Gastroesophageal sphincter (tissue), 3 donors: ENCODE results near the gene ARHGAP8.

ENCODE experiments used
- CTCF ChIP-seq, 4 experiments: fragments of 200-600 bp in 2 of 4; fragments of 450-650 bp in 2 of 4; sonication (generic) in 1 of 4; IDR thresholded peaks; one replicate each; pipeline ENCODE4 v1.5.1; 2017 to 2019; ENCODE audit warnings: antibody characterized with exemption in 4 of 4, mild to moderate bottlenecking in 2 of 4, moderate library complexity in 2 of 4
- EP300 ChIP-seq: sonication (generic); formaldehyde crosslinking; IDR thresholded peaks from one replicate; pipeline ENCODE4 v1.6.1; 2017; ENCODE audit warnings: antibody characterized with exemption, mild to moderate bottlenecking
- POLR2AphosphoS5 ChIP-seq: sonication (generic); formaldehyde crosslinking; IDR thresholded peaks from one replicate; pipeline ENCODE4 v1.6.1; 2017; ENCODE audit warnings: antibody characterized with exemption

DNA sequence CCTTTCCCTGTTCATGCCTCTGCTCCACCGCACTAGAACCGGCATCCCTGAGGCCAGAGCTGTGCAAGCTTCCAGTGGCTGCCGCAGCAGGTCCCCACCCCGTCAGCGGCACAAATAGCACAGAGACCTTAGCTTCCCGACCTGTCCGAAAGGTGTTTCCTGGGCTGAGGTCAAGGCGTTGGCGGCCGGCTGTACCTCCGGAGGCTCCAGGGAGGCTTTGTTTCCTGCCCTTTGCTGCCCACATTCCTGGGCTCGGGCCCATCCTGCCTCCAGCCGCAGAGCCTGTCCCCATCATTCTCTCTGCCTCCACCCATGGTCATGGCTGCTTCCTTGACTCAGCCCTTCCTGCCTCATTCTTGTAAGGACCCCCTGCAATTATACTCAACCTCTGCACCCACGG, 31.2 kb downstream of the ARHGAP8 start:
- TF ChIP-seq CTCF (IDR thresholded peaks at IDR 0.05): no peak
- no peak for TF ChIP-seq POLR2AphosphoS5
- TF ChIP-seq EP300: no peak
